Breast epithelium (tissue), 4 donors: ENCODE results near the gene NPC2. TPM values are rescaled to one million over a fixed set of nuclear protein-coding genes. Genes with fewer than 3 reads are reported as not detected.

Experiments used
- DNase-seq, 2 donors: peaks; one replicate each; pipeline ENCODE4 v3.0.0-alpha.2; 2019; ENCODE audit warnings: low spot score in 2 of 2
- H3K27ac ChIP-seq, 2 donors: fragments of 200-600 bp; sonication (generic) in 1 of 2; one replicate each; pipeline ENCODE4 v1.5.1; 2016 to 2019; ENCODE audit warnings: mild to moderate bottlenecking in 1 of 2
- H3K27me3 ChIP-seq, 2 donors: fragments of 200-600 bp; sonication (generic) in 1 of 2; one replicate each; pipeline versions ENCODE4 v1.5.1 to v1.6.0; 2017 to 2019; ENCODE audit warnings: control low read depth in 1 of 2, mild to moderate bottlenecking in 1 of 2
- H3K36me3 ChIP-seq: fragments of 200-600 bp; one replicate; pipeline ENCODE4 v1.5.1; 2019
- H3K4me1 ChIP-seq, 2 donors: fragments of 200-600 bp; sonication (generic); one replicate each; pipeline ENCODE4 v1.5.1; 2016 to 2019; ENCODE audit warnings: control low read depth in 1 of 2
- H3K4me3 ChIP-seq, 3 donors: fragments of 200-600 bp; sonication (generic); 1 replicate in 2 of 3; 2 replicates in 1 of 3; pipeline ENCODE4 v1.5.1; 2016 to 2019; ENCODE audit warnings: mild to moderate bottlenecking in 3 of 3, moderate library complexity in 2 of 3
- H3K9me3 ChIP-seq, 2 donors: fragments of 200-600 bp; sonication (generic) in 1 of 2; one replicate each; pipeline ENCODE4 v1.5.1; 2016 to 2019; ENCODE audit warnings: control low read depth in 1 of 2
- POLR2A ChIP-seq: fragments of 450-650 bp; IDR thresholded peaks from one replicate; pipeline ENCODE4 v1.6.1; 2016; ENCODE audit warnings: antibody characterized with exemption, mild to moderate bottlenecking, moderate library complexity
- POLR2AphosphoS5 ChIP-seq, 3 donors: sonication (generic); formaldehyde crosslinking; IDR thresholded peaks; one replicate each; pipeline ENCODE4 v1.6.1; 2017; ENCODE audit warnings: antibody characterized with exemption in 3 of 3
- intact Hi-C: fragments of 100-400 bp; cut with DNase I; formaldehyde crosslinking; loops from one replicate; pipeline ENCODE4 v1.15.1; 2023; ENCODE audit warnings: low total_unique reads
- total RNA-seq, 3 donors: library from RNA; depleted of rRNA; stranded (reverse); fragments of >200 nt; gene quantifications; one replicate each; pipeline ENCODE4 v1.1.0, GENCODE V29; 2016
- TF ChIP-seq, protein P1 (sequence below), 3 donors: fragments of 450-650 bp; IDR thresholded peaks; one replicate each; pipeline ENCODE4 v1.5.1; 2016 to 2017; ENCODE audit warnings: antibody characterized with exemption in 3 of 3, mild to moderate bottlenecking in 3 of 3, moderate library complexity in 3 of 3

Gene NPC2
- total RNA-seq, 3 donors from 2014 or later: 277 to 663 (median 594) TPM

DNA sequence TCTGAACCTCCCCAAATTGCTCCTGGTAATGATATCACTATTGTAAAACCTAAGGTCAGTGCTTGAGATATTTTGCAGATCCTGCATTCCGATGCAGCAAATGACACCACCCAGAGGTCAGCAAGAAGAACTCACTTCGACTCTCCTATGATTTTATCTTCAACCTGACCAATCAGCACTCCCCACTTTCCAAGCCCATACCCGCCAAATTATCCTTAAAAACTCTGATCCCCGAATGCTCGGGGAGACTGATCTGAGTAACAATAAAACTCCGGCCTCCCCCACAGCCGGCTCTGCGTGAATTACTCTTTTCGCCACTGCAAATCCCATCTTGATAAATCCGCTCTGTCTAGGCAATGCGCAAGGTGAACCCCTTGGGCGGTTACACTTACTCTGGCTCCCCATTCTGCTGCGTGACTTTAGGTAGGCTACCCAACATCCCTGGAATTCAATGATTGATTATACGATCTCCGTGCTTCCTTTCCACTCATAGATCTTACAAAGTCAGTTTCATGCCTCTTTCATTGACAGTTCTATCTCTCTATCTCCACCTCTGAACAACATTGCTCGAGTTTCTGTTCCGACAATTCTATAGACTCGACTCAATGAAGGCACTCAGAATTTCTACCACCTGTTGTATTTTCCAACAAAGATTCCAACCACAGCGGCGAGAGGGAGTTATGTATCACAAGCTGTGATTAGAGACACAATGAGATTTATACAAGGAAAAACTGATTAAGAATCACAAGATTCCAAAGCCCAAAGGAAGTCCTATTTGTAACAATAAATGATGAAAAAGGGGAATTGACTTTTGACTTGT lies 939 bp downstream of the NPC2 start:
- H3K36me3 ChIP-seq: no peaks in the 10 kb centered on the region
- DNase-seq: no peak
- H3K4me1 ChIP-seq: peaks cover 0 to 13% of the 10 kb centered on the region in 2 donors
- peak overlapping the region; percentile 77 to 92 for H3K27ac ChIP-seq
- no peaks in the 10 kb centered on the region for H3K9me3 ChIP-seq
- no peak for TF ChIP-seq POLR2AphosphoS5 (IDR thresholded peaks at IDR 0.05)
- TF ChIP-seq, protein P1, sequence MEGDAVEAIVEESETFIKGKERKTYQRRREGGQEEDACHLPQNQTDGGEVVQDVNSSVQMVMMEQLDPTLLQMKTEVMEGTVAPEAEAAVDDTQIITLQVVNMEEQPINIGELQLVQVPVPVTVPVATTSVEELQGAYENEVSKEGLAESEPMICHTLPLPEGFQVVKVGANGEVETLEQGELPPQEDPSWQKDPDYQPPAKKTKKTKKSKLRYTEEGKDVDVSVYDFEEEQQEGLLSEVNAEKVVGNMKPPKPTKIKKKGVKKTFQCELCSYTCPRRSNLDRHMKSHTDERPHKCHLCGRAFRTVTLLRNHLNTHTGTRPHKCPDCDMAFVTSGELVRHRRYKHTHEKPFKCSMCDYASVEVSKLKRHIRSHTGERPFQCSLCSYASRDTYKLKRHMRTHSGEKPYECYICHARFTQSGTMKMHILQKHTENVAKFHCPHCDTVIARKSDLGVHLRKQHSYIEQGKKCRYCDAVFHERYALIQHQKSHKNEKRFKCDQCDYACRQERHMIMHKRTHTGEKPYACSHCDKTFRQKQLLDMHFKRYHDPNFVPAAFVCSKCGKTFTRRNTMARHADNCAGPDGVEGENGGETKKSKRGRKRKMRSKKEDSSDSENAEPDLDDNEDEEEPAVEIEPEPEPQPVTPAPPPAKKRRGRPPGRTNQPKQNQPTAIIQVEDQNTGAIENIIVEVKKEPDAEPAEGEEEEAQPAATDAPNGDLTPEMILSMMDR (IDR thresholded peaks at IDR 0.05): no peak
- TF ChIP-seq POLR2A: no peak
- H3K4me3 ChIP-seq: peak overlapping the region; percentile 88 to 94 (median 92)
- intact Hi-C loops: no loop called here
- H3K27me3 ChIP-seq: no peaks in the 10 kb centered on the region

DNA sequence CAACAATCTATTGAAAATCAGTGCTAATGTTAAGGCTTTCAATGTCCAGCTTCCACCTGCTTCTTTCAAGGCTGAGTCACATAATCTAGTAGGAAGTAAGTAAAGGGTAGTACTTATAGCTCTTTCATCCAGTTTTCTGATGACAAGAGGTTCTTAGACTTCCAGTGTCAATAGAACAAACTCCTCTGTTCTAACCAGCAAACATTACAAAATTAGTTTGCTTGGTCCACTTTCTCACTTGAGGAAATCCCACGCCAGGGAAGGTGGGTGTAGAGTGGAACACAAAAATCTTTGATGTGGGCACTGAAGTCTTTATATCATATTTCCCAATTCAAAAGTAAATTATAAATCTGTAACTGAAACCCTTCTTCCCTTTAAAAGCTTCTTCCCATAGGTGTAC lies 2.6 kb downstream of the NPC2 start:
- Histone ChIP-seq H3K9me3 (no peaks in the 10 kb centered on the region), H3K27ac (no peak overlapping the region), H3K4me1 (peaks cover 0 to 13% of the 10 kb centered on the region in 2 donors), H3K36me3 (no peaks in the 10 kb centered on the region), H3K4me3 (peak overlapping the region in 1 of 3 donors; percentile 92), H3K27me3 (no peaks in the 10 kb centered on the region)
- no peak for DNase-seq
- TF ChIP-seq POLR2A (no peak), POLR2AphosphoS5 (IDR thresholded peaks at IDR 0.05) (no peak)
- TF ChIP-seq, protein P1 (IDR thresholded peaks at IDR 0.05): no peak
- intact Hi-C loops: no loop called here

- peaks cover 0 to 8% of the 10 kb centered on the region in 2 donors for H3K4me1 ChIP-seq
- DNase-seq: no peak
- H3K4me3 ChIP-seq: no peak overlapping the region
- TF ChIP-seq POLR2A (no peak), POLR2AphosphoS5 (IDR thresholded peaks at IDR 0.05) (no peak)
- TF ChIP-seq, protein P1 (IDR thresholded peaks at IDR 0.05): no peak
- H3K27me3 ChIP-seq: no peaks in the 10 kb centered on the region
- H3K27ac ChIP-seq: no peak overlapping the region
- intact Hi-C loops: loop anchor here (10.0 kb wide), 1 partner anchor 134 kb away; no protein-coding TSS in a partner anchor
- H3K36me3 ChIP-seq: no peaks in the 10 kb centered on the region
- H3K9me3 ChIP-seq: no peaks in the 10 kb centered on the region
Measured at GRCh38 chr14:74488786-74489397, 4.2 kb downstream of the NPC2 start.

DNA sequence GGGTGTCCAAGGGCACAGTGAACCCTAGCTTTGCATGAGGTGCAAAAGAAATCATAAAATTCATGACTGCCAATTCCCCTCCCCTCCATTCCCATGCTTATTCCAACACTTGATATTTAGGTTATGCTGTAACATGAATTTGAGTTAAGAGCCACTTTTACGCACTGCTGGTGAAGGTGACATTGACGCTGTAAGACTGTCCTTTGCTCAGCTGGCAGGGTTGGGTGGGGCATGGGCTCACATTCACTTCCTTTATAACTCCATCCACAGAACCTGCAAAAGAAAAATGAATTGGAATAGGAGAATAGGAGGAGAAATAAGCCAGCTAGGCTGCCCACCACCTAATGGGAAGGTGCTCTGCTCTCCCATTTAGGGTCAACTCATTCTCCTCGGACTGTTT lies 6.9 kb downstream of the NPC2 start:
- intact Hi-C loops: loop anchor here (10.0 kb wide), 1 partner anchor 131 kb away; no protein-coding TSS in a partner anchor
- H3K4me3 ChIP-seq: no peak overlapping the region
- no peak overlapping the region for H3K27ac ChIP-seq
- TF ChIP-seq POLR2A (no peak), POLR2AphosphoS5 (IDR thresholded peaks at IDR 0.05) (no peak)
- TF ChIP-seq, protein P1 (IDR thresholded peaks at IDR 0.05): no peak
- no peaks in the 10 kb centered on the region for H3K27me3 ChIP-seq
- H3K36me3 ChIP-seq: peaks cover 6% of the 10 kb centered on the region
- no peak for DNase-seq
- no peaks in the 10 kb centered on the region for H3K9me3 ChIP-seq
- H3K4me1 ChIP-seq: peaks cover 0 to 8% of the 10 kb centered on the region in 2 donors

- intact Hi-C loops: loop anchor here (10.0 kb wide), 1 partner anchor 129 kb away; no protein-coding TSS in a partner anchor
- H3K36me3 ChIP-seq: peaks cover 17% of the 10 kb centered on the region
Measured at GRCh38 chr14:74483321-74483720, 9.8 kb downstream of the NPC2 start.

More at GRCh38 chr14:74483321-74483720, 9.8 kb downstream of the NPC2 start:
- H3K9me3 ChIP-seq: no peaks in the 10 kb centered on the region
- no peak for TF ChIP-seq POLR2A
- TF ChIP-seq, protein P1 (IDR thresholded peaks at IDR 0.05): no peak
- no peak for TF ChIP-seq POLR2AphosphoS5 (IDR thresholded peaks at IDR 0.05)
- no peaks in the 10 kb centered on the region for H3K4me1 ChIP-seq
- no peak for DNase-seq
- no peaks in the 10 kb centered on the region for H3K27me3 ChIP-seq
- no peak overlapping the region for H3K4me3 ChIP-seq
- H3K27ac ChIP-seq: no peak overlapping the region
